H1 (cell line): ENCODE data around the gene ANO9. TPM values are rescaled to one million over a fixed set of nuclear protein-coding genes. Genes with fewer than 3 reads are reported as not detected.
A peak's percentile ranks its signal among the peaks of the same experiment; 100 is the strongest.

Source experiments
- CTCF ChIA-PET: fragments of 300-600 bp; sonication (Branson Sonifier 250); formaldehyde crosslinking; loops from one replicate; lab custom pipeline; 2021; ENCODE audit not compliant: partially characterized antibody; lab: Charles Lee
- POLR2A ChIA-PET: fragments of 300-600 bp; sonication (Branson Sonifier 250); formaldehyde crosslinking; loops from one replicate; lab custom pipeline; 2021; ENCODE audit warnings: inconsistent platforms; ENCODE audit not compliant: partially characterized antibody; lab: Charles Lee
- DNase-seq, 2 experiments: peaks; one replicate each; pipeline versions ENCODE4 v3.0.0 to v3.0.0-alpha.2; 2010 to 2022; ENCODE audit warnings: low spot score in 2 of 2, low read depth in 1 of 2, mixed read lengths in 1 of 2
- FAIRE-seq: peaks from 2 replicates; lab custom pipeline; 2011; peaks lifted over from hg19 to GRCh38; lab: Jason Lieb, UNC
- H2AFZ ChIP-seq: 2 replicates; pipeline ENCODE4 v1.8.1; 2012; ENCODE audit warnings: low read length, inconsistent platforms
- H2AK5ac ChIP-seq: 2 replicates; pipeline ENCODE4 v1.6.1; 2013; ENCODE audit warnings: low read depth, low read length
- H2BK120ac ChIP-seq: replicated peaks from 2 replicates; pipeline ENCODE3; 2013; ENCODE audit warnings: low read depth, low read length, inconsistent platforms
- H2BK12ac ChIP-seq: 2 replicates; pipeline ENCODE4 v1.6.1; 2013; ENCODE audit warnings: low read depth, low read length
- H2BK15ac ChIP-seq: 2 replicates; pipeline ENCODE4 v1.6.1; 2013; ENCODE audit warnings: low read length
- H2BK20ac ChIP-seq: 2 replicates; pipeline ENCODE4 v1.6.1; 2013; ENCODE audit warnings: low read length
- H2BK5ac ChIP-seq: 2 replicates; pipeline ENCODE4 v1.6.1; 2013; ENCODE audit warnings: low read depth, low read length
- H3K14ac ChIP-seq: 2 replicates; pipeline ENCODE4 v1.6.1; 2013; ENCODE audit warnings: inconsistent platforms; ENCODE audit not compliant: insufficient read length
- H3K18ac ChIP-seq: 2 replicates; pipeline ENCODE4 v1.6.1; 2013; ENCODE audit warnings: low read length; ENCODE audit errors: extremely low read depth
- H3K23ac ChIP-seq: 2 replicates; pipeline ENCODE4 v1.6.1; 2013; ENCODE audit warnings: inconsistent platforms; ENCODE audit not compliant: insufficient read length
- H3K23me2 ChIP-seq: 2 replicates; pipeline ENCODE4 v1.6.1; 2013; ENCODE audit warnings: low read depth, low read length
- H3K27ac ChIP-seq: 2 replicates; pipeline ENCODE4 v1.6.1; 2011; ENCODE audit warnings: low read depth, low read length, inconsistent platforms
- H3K27me3 ChIP-seq, 4 experiments: replicated peaks in 1 of 4; 1 replicate in 1 of 4; 2 replicates in 3 of 4; pipeline versions ENCODE4 v1.6.1 to v1.8.1; 2011 to 2013; ENCODE audit warnings: low read length in 3 of 4, mild to moderate bottlenecking in 3 of 4, inconsistent platforms in 2 of 4, mixed read lengths in 2 of 4, moderate library complexity in 1 of 4; ENCODE audit not compliant: control insufficient read depth in 3 of 4, insufficient read depth in 3 of 4; ENCODE audit errors: extremely low read depth in 1 of 4
- H3K36me3 ChIP-seq, 4 experiments: 2 replicates each; pipeline versions ENCODE4 v1.6.1 to v1.8.1; 2011 to 2013; ENCODE audit warnings: mild to moderate bottlenecking in 4 of 4, low read length in 3 of 4, moderate library complexity in 2 of 4, control low read depth in 1 of 4, inconsistent platforms in 1 of 4; ENCODE audit not compliant: insufficient read depth in 4 of 4, control insufficient read depth in 2 of 4
- H3K4ac ChIP-seq: replicated peaks from 2 replicates; pipeline ENCODE3; 2013; ENCODE audit warnings: low read length, low read depth, mixed read lengths, inconsistent platforms; ENCODE audit not compliant: insufficient read length
- H3K4me1 ChIP-seq, 4 experiments: replicated peaks in 1 of 4; 1 replicate in 1 of 4; 2 replicates in 3 of 4; pipeline versions ENCODE4 v1.6.1 to v1.8.1; 2011 to 2013; ENCODE audit warnings: low read length in 3 of 4, inconsistent platforms in 2 of 4, mixed read lengths in 1 of 4; ENCODE audit not compliant: insufficient read depth in 4 of 4, control insufficient read depth in 3 of 4
- H3K4me2 ChIP-seq, 2 experiments: 2 replicates each; pipeline versions ENCODE4 v1.6.1 to v1.8.1; 2011 to 2013; ENCODE audit warnings: low read depth in 2 of 2, low read length in 2 of 2, control low read depth in 1 of 2, inconsistent platforms in 1 of 2, mild to moderate bottlenecking in 1 of 2; ENCODE audit not compliant: insufficient read depth in 1 of 2
- H3K4me3 ChIP-seq, 4 experiments: fragments of 200-600, 300-600 bp in 1 of 4; sonication (generic), shearing (Covaris generic), sonication (Bioruptor Twin) in 1 of 4; 2 replicates each; pipeline versions ENCODE4 v1.5.1 to v1.8.1; 2011 to 2016; ENCODE audit warnings: low read length in 4 of 4, low read depth in 3 of 4, control low read depth in 2 of 4, inconsistent platforms in 2 of 4, mild to moderate bottlenecking in 2 of 4, mixed read lengths in 1 of 4, moderate library complexity in 1 of 4; ENCODE audit not compliant: insufficient read depth in 2 of 4; ENCODE audit errors: extremely low read depth in 1 of 4
- H3K56ac ChIP-seq: replicated peaks from 2 replicates; pipeline ENCODE3; 2013; ENCODE audit warnings: low read depth, mild to moderate bottlenecking, mixed read lengths, low read length, inconsistent platforms; ENCODE audit not compliant: insufficient read length
- H3K79me1 ChIP-seq: 2 replicates; pipeline ENCODE4 v1.6.1; 2013; ENCODE audit warnings: low read depth, low read length, control low read depth
- H3K79me2 ChIP-seq, 2 experiments: 2 replicates each; pipeline versions ENCODE4 v1.6.1 to v1.8.1; 2012 to 2013; ENCODE audit warnings: low read length in 2 of 2, mild to moderate bottlenecking in 2 of 2, inconsistent platforms in 1 of 2; ENCODE audit not compliant: insufficient read depth in 2 of 2, control insufficient read depth in 1 of 2
- H3K9ac ChIP-seq, 4 experiments: replicated peaks in 1 of 4; 1 replicate in 1 of 4; 2 replicates in 3 of 4; pipeline versions ENCODE4 v1.6.1 to v1.8.1; 2011 to 2013; ENCODE audit warnings: low read depth in 3 of 4, low read length in 3 of 4, control low read depth in 2 of 4, mild to moderate bottlenecking in 2 of 4, moderate library complexity in 2 of 4, inconsistent platforms in 1 of 4; ENCODE audit errors: extremely low read depth in 1 of 4
- H3K9me3 ChIP-seq, 2 experiments: 2 replicates each; pipeline versions ENCODE4 v1.6.1 to v1.8.1; 2012 to 2013; ENCODE audit warnings: mild to moderate bottlenecking in 2 of 2, moderate library complexity in 2 of 2, control low read depth in 1 of 2, inconsistent platforms in 1 of 2, low read depth in 1 of 2, low read length in 1 of 2, mixed read lengths in 1 of 2; ENCODE audit not compliant: insufficient read depth in 2 of 2
- H4K20me1 ChIP-seq, 2 experiments: replicated peaks in 1 of 2; 2 replicates each; pipeline versions ENCODE3 to v1.8.1; 2011 to 2013; ENCODE audit warnings: inconsistent platforms in 2 of 2, low read length in 2 of 2, mild to moderate bottlenecking in 1 of 2; ENCODE audit not compliant: insufficient read depth in 2 of 2, control insufficient read depth in 1 of 2
- H4K5ac ChIP-seq: 2 replicates; pipeline ENCODE4 v1.6.1; 2013; ENCODE audit warnings: low read length, low read depth, mixed read lengths, inconsistent platforms; ENCODE audit not compliant: insufficient read length
- H4K8ac ChIP-seq: 2 replicates; pipeline ENCODE4 v1.8.0; 2013; ENCODE audit warnings: mild to moderate bottlenecking, moderate library complexity, low read length, inconsistent platforms; ENCODE audit not compliant: insufficient read depth; ENCODE audit errors: extremely low read depth
- H4K91ac ChIP-seq: replicated peaks from 2 replicates; pipeline ENCODE3; 2013; ENCODE audit warnings: low read length, mixed read lengths, inconsistent platforms; ENCODE audit not compliant: insufficient read length
- CBX8 ChIP-seq: fragments of 300-800, 300-1000 bp; sonication (generic); IDR thresholded peaks from 2 replicates; pipeline ENCODE4 v1.7.1; 2016; ENCODE audit warnings: low read depth, low read length, borderline replicate concordance
- POU5F1 ChIP-seq: IDR thresholded peaks from 2 replicates; pipeline ENCODE4 v1.6.1; 2011; ENCODE audit warnings: low read depth, mild to moderate bottlenecking, low read length, moderate library complexity
- RNF2 ChIP-seq: fragments of 200-900, 300-1000 bp; sonication (generic); IDR thresholded peaks from 2 replicates; pipeline ENCODE4 v1.7.1; 2016; ENCODE audit warnings: borderline replicate concordance, low read depth, mild to moderate bottlenecking, antibody characterized with exemption, low read length; ENCODE audit not compliant: poor library complexity, severe bottlenecking; ENCODE audit errors: missing control alignments
- SAP30 ChIP-seq: fragments of 300-600 bp; sonication (generic); IDR thresholded peaks from 2 replicates; pipeline ENCODE4 v1.7.1; 2012; ENCODE audit warnings: low read length, moderate library complexity, mild to moderate bottlenecking, inconsistent platforms; ENCODE audit not compliant: insufficient read depth, insufficient replicate concordance
- SIRT6 ChIP-seq: IDR thresholded peaks from one replicate; pipeline ENCODE4 v1.7.1; 2012; ENCODE audit warnings: low read length, inconsistent platforms
- TBP ChIP-seq: IDR thresholded peaks from 2 replicates; pipeline ENCODE4 v1.6.1; 2011; ENCODE audit warnings: low read depth, low read length, improper control_type of control experiment
- WGBS, 2 experiments: shearing (Covaris generic) in 1 of 2; methylation state at CpG; one replicate each; pipeline versions ENCODE4 v1.1.6 to v1.1.7; 2013 to 2015; ENCODE audit warnings: low lambda C conversion rate in 2 of 2, mixed read lengths in 2 of 2, inconsistent platforms in 1 of 2, low coverage in 1 of 2, missing lambda C conversion rate in 1 of 2; ENCODE audit not compliant: insufficient replicate concordance in 2 of 2, insufficient coverage in 1 of 2, insufficient read length in 1 of 2; ENCODE audit errors: extremely low coverage in 1 of 2, missing lambda C conversion rate in 1 of 2; 5-methylcytosine and 5-hydroxymethylcytosine counted together
- polyA plus RNA-seq, 7 experiments: library from polyadenylated mRNA; depleted of rRNA in 3 of 7; stranded (reverse) in 5 of 7; unstranded in 2 of 7; fragments of >200 nt in 5 of 7; fragments of 200-250 nt in 2 of 7; gene quantifications; 1 replicate in 5 of 7; 2 replicates in 1 of 7; 4 replicates in 1 of 7; pipeline versions ENCODE4 v1.2.1 to v1.2.3, GENCODE V29; 2011 to 2013; ENCODE audit warnings: missing spikeins in 2 of 7, mixed read lengths in 2 of 7
- total RNA-seq: library from RNA; stranded (reverse); fragmentation: NEBNext Ultra II Directional; extraction: Animal tissue kit (Norgen Biotek cat#: 25700); gene quantifications from 2 replicates; pipeline ENCODE4 v1.2.1, GENCODE V29; 2021

The ANO9 gene
- total and polyA plus RNA-seq, 2 of the 8 experiments (the other 6 are each of a cell fraction or from before 2014, with no cell fraction given) = 20.0 to 20.7 TPM

GRCh38 chr11:420911-421321 lies 20.9 kb downstream of the ANO9 start:
- Histone ChIP-seq H3K14ac (no peak overlapping the region), H2BK12ac (no peak overlapping the region), H3K18ac (no peak overlapping the region), H4K20me1 (no peaks in the 10 kb centered on the region), H2AFZ (no peak overlapping the region), H3K79me2 (peaks cover 0 to under 1% of the 10 kb centered on the region in 2 experiments; a peak in 1 of 4 replicates), H3K23me2 (peaks cover 7% of the 10 kb centered on the region; the same call in 1 of the 2 replicates), H4K91ac (no peak overlapping the region), H2AK5ac (no peak overlapping the region), H2BK5ac (no peak overlapping the region), H2BK15ac (no peak overlapping the region), H3K79me1 (peaks cover under 1% of the 10 kb centered on the region; the same call in 1 of the 2 replicates), H3K9me3 (no peaks in the 10 kb centered on the region), H3K56ac (no peak overlapping the region), H4K5ac (no peak overlapping the region), H3K4me3 (no peak overlapping the region), H3K9ac (no peak overlapping the region), H4K8ac (no peak overlapping the region), H3K4me2 (no peak overlapping the region), H3K4ac (no peak overlapping the region), H3K36me3 (no peaks in the 10 kb centered on the region; a peak in 1 of 8 replicates), H3K23ac (no peak overlapping the region), H2BK20ac (no peak overlapping the region), H2BK120ac (no peak overlapping the region), H3K27me3 (peaks cover 0 to 12% (median 4%) of the 10 kb centered on the region in 4 experiments; a peak in 5 of 7 replicates), H3K27ac (no peak overlapping the region), H3K4me1 (peaks cover 0 to 12% (median 8%) of the 10 kb centered on the region in 4 experiments; a peak in 6 of 7 replicates)
- FAIRE-seq = no peak
- 89% methylated on average over 8 of the region's 21 CpGs; no CpG with 5 or more reads in 1 of the 2 experiments for WGBS, 2 experiments
- CTCF ChIA-PET = interaction anchor here (0.6 kb wide), 1 partner anchor 27 kb away, joined by 4 read pairs; no protein-coding TSS in a partner anchor
- POLR2A ChIA-PET = interaction anchor here (1.6 kb wide), 1 partner anchor 32 kb away, joined by 4 read pairs; no protein-coding TSS in a partner anchor
- DNase-seq = peak in 1 of 2 experiments; percentile 41
- TF ChIP-seq RNF2 (no peak), CBX8 (no peak), SIRT6 (no peak), SAP30 (no peak), TBP (no peak), POU5F1 (no peak)
